Smooth muscle cell (in vitro differentiated cells): Measurements from ENCODE around the gene PHF21B. TPM values are rescaled to one million over a fixed set of nuclear protein-coding genes. Genes with fewer than 3 reads are reported as not detected.

Experiments used
- DNase-seq: peaks from one replicate; lab custom pipeline; 2025; ENCODE audit not compliant: unreplicated experiment; lab: John Stamatoyannopoulos, UW
- H2AFZ ChIP-seq: fragments of 200-600 bp; sonication (generic); 2 replicates; pipeline ENCODE4 v1.6.0; 2016; ENCODE audit warnings: antibody characterized with exemption, low read depth, mild to moderate bottlenecking
- H3F3A ChIP-seq: fragments of 200-600 bp; sonication (generic); 2 replicates; pipeline ENCODE4 v1.6.0; 2017; ENCODE audit warnings: antibody characterized with exemption, low read depth
- H3K27ac ChIP-seq: fragments of 200-600 bp; sonication (generic); 2 replicates; pipeline ENCODE4 v1.5.1; 2016; ENCODE audit warnings: low read depth, mild to moderate bottlenecking
- H3K27me3 ChIP-seq: fragments of 200-600 bp; sonication (generic); 2 replicates; pipeline ENCODE4 v1.6.1; 2016; ENCODE audit warnings: low read depth, mild to moderate bottlenecking
- H3K36me3 ChIP-seq: fragments of 200-600 bp; sonication (generic); 2 replicates; pipeline ENCODE4 v1.5.1; 2016; ENCODE audit warnings: low read depth
- H3K4me1 ChIP-seq: fragments of 200-600 bp; sonication (generic); 2 replicates; pipeline ENCODE4 v1.5.1; 2016; ENCODE audit warnings: low read depth
- H3K4me2 ChIP-seq: fragments of 200-600 bp; sonication (generic); 2 replicates; pipeline ENCODE4 v1.6.0; 2016; ENCODE audit warnings: mild to moderate bottlenecking
- H3K4me3 ChIP-seq: fragments of 200-600 bp; sonication (generic); 2 replicates; pipeline ENCODE4 v1.5.1; 2016; ENCODE audit warnings: mild to moderate bottlenecking
- H3K79me2 ChIP-seq: fragments of 200-600 bp; sonication (generic); 2 replicates; pipeline ENCODE4 v1.6.0; 2016; ENCODE audit warnings: low read depth, mild to moderate bottlenecking
- H3K9ac ChIP-seq: fragments of 200-600 bp; sonication (generic); 2 replicates; pipeline ENCODE4 v1.6.0; 2016; ENCODE audit warnings: low read depth
- H3K9me3 ChIP-seq: fragments of 200-600 bp; sonication (generic); replicated peaks from 2 replicates; pipeline ENCODE4 v1.5.1; 2016; ENCODE audit warnings: low read depth
- H4K20me1 ChIP-seq: fragments of 200-600 bp; sonication (generic); 2 replicates; pipeline ENCODE4 v1.6.0; 2016; ENCODE audit warnings: low read depth
- WGBS: methylation state at CpG from one replicate; pipeline ENCODE4 v1.1.7; 2016; ENCODE audit warnings: low lambda C conversion rate; 5-methylcytosine and 5-hydroxymethylcytosine counted together
- polyA plus RNA-seq: library from polyadenylated mRNA; unstranded; fragments of >200 nt; fragmentation: Nextera tagmentation; extraction: Ambion mirVana; gene quantifications from 2 replicates; pipeline ENCODE4 v1.2.1, GENCODE V29; 2016
- total RNA-seq: library from RNA; depleted of rRNA; stranded (reverse); fragments of >200 nt; gene quantifications from 2 replicates; pipeline ENCODE4 v1.2.3, GENCODE V29; 2014
- TF ChIP-seq, protein P1 (sequence below): fragments of 200-600 bp; sonication (generic); IDR thresholded peaks from 2 replicates; pipeline ENCODE4 v1.5.1; 2017; ENCODE audit warnings: borderline replicate concordance, mild to moderate bottlenecking, antibody characterized with exemption; ENCODE audit not compliant: insufficient read depth, poor library complexity, severe bottlenecking

The PHF21B gene
- total and polyA plus RNA-seq, 2 experiments from 2014 or later = 0.13 TPM

- H3K4me2 ChIP-seq = no peak overlapping the region
- H4K20me1 ChIP-seq = no peaks in the 10 kb centered on the region
- H3K4me1 ChIP-seq = no peaks in the 10 kb centered on the region
- no peaks in the 10 kb centered on the region for H3K27me3 ChIP-seq
- 96% methylated on average over 4 of the region's 4 CpGs for WGBS
- no peaks in the 10 kb centered on the region for H3F3A ChIP-seq
- TF ChIP-seq, protein P1, sequence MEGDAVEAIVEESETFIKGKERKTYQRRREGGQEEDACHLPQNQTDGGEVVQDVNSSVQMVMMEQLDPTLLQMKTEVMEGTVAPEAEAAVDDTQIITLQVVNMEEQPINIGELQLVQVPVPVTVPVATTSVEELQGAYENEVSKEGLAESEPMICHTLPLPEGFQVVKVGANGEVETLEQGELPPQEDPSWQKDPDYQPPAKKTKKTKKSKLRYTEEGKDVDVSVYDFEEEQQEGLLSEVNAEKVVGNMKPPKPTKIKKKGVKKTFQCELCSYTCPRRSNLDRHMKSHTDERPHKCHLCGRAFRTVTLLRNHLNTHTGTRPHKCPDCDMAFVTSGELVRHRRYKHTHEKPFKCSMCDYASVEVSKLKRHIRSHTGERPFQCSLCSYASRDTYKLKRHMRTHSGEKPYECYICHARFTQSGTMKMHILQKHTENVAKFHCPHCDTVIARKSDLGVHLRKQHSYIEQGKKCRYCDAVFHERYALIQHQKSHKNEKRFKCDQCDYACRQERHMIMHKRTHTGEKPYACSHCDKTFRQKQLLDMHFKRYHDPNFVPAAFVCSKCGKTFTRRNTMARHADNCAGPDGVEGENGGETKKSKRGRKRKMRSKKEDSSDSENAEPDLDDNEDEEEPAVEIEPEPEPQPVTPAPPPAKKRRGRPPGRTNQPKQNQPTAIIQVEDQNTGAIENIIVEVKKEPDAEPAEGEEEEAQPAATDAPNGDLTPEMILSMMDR = no peak
- H3K9ac ChIP-seq = no peak overlapping the region
- H3K4me3 ChIP-seq = no peak overlapping the region
- no peak for DNase-seq
- H2AFZ ChIP-seq = no peak overlapping the region
- no peaks in the 10 kb centered on the region for H3K79me2 ChIP-seq
- H3K36me3 ChIP-seq = no peaks in the 10 kb centered on the region
- no peak overlapping the region for H3K27ac ChIP-seq
- H3K9me3 ChIP-seq = peaks cover 5% of the 10 kb centered on the region
Observed at GRCh38 chr22:44876921-44877320, 132.9 kb downstream of the PHF21B start.

DNA sequence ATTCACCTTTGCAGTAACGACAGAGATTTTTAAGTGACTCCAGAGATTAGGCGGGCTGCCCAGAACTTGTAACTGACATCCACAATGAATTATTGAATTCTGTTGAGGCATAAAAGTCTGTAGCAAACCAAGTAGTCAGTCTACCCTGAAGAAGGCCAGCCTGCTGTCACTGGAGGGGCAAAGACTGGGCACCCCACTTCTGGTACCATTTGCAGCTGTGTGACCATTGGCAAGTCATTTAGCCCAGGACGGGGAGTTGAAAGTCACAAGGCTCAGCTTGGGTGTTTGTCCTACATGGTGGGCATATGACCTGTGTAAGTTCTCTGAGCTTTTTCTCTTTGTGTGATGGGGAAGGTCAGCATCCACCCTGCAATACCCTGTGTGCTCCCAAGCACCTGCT lies 138.0 kb downstream of the PHF21B start:
- 93% methylated on average over 3 of the region's 3 CpGs for WGBS
- TF ChIP-seq, protein P1 = no peak

GRCh38 chr22:44870021-44870420 lies 139.8 kb downstream of the PHF21B start:
- H3K36me3 ChIP-seq = no peaks in the 10 kb centered on the region
- H3K27me3 ChIP-seq = no peaks in the 10 kb centered on the region
- no peak for DNase-seq
- no peak overlapping the region for H2AFZ ChIP-seq
- no peak overlapping the region for H3K4me3 ChIP-seq
- no peak overlapping the region for H3K4me2 ChIP-seq
- H3F3A ChIP-seq = no peaks in the 10 kb centered on the region
- H3K79me2 ChIP-seq = no peaks in the 10 kb centered on the region
- H3K9me3 ChIP-seq = no peaks in the 10 kb centered on the region
- no peak overlapping the region for H3K27ac ChIP-seq
- no peak overlapping the region for H3K9ac ChIP-seq
- 40% methylated on average over 5 of the region's 5 CpGs for WGBS
- H3K4me1 ChIP-seq = peaks cover 6% of the 10 kb centered on the region
- TF ChIP-seq, protein P1 = no peak
- H4K20me1 ChIP-seq = no peaks in the 10 kb centered on the region

More for the DNA sequence above, 138.0 kb downstream of the PHF21B start:
- Histone ChIP-seq H3F3A (no peaks in the 10 kb centered on the region), H3K27me3 (no peaks in the 10 kb centered on the region), H3K36me3 (no peaks in the 10 kb centered on the region), H3K9me3 (peaks cover 3% of the 10 kb centered on the region), H3K27ac (no peak overlapping the region), H2AFZ (no peak overlapping the region), H3K4me1 (peaks cover 6% of the 10 kb centered on the region), H3K4me2 (no peak overlapping the region), H3K9ac (no peak overlapping the region), H3K79me2 (no peaks in the 10 kb centered on the region), H4K20me1 (no peaks in the 10 kb centered on the region), H3K4me3 (no peak overlapping the region)
- no peak for DNase-seq

GRCh38 chr22:44869196-44869595 lies 140.6 kb downstream of the PHF21B start:
- Histone ChIP-seq H3K4me3 (no peak overlapping the region), H3K36me3 (no peaks in the 10 kb centered on the region), H2AFZ (no peak overlapping the region), H4K20me1 (no peaks in the 10 kb centered on the region), H3K9me3 (no peaks in the 10 kb centered on the region), H3K4me1 (peaks cover 6% of the 10 kb centered on the region), H3K27me3 (no peaks in the 10 kb centered on the region), H3K79me2 (no peaks in the 10 kb centered on the region), H3K27ac (no peak overlapping the region), H3F3A (no peaks in the 10 kb centered on the region), H3K4me2 (no peak overlapping the region), H3K9ac (no peak overlapping the region)
- no peak for DNase-seq
- TF ChIP-seq, protein P1 = no peak
- 89% methylated on average over 7 of the region's 7 CpGs for WGBS
